ENCODE data around the gene SFSWAP.

DNA sequence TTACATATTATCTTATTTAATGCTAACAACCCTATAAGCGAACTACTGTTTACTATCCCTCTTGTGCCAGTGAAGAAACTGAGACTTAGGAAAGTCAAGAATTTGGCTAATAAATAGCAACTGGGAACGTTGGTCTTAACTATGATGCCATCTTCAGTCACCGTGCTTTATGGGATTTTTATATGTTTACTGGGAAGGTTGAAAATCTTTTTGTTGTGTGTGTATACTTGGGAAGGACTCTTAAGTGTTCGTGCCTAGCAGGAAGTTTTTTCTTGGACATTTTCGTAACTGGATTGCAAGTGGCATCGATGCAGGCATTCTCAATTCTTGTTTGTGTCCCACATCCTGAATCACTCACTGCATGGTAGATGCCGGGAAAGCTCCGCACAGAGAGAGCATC is 9.4 kb downstream of the SFSWAP start:
- TF ChIP-seq CTCF (IDR thresholded peaks at IDR 0.05 in 8 of 11, conservative IDR thresholded peaks at IDR 0.05 in 3 of 11) = no peak
- TF ChIP-seq POLR2AphosphoS5 (IDR thresholded peaks at IDR 0.05) = no peak
- TF ChIP-seq POLR2A (IDR thresholded peaks at IDR 0.05) = no peak

Data from spleen (tissue), 7 donors.